NT2/D1 (cell line): Measurements from ENCODE around the gene SCD5.

Experiments
- SUZ12 ChIP-seq: IDR thresholded peaks from 2 replicates; pipeline ENCODE4 v1.6.1; 2011; ENCODE audit not compliant: insufficient read length, insufficient read depth; ENCODE audit errors: extremely low read depth
- YY1 ChIP-seq: IDR thresholded peaks from 2 replicates; pipeline ENCODE4 v1.6.1; 2011; ENCODE audit not compliant: insufficient read length, insufficient read depth
- ZNF274 ChIP-seq: IDR thresholded peaks from 2 replicates; pipeline ENCODE4 v1.6.1; 2011; ENCODE audit warnings: mild to moderate bottlenecking, low read depth, low read length

- TF ChIP-seq YY1 (no peak), ZNF274 (no peak), SUZ12 (no peak)
Measured at GRCh38 chr4:82842593-82842992, 44.0 kb upstream of the SCD5 start.
